Amygdala (tissue), 56 donors: ENCODE measurements around the gene PSMD7.

ENCODE experiments used
- DNase-seq, 56 donors: peaks; one replicate each; lab custom pipeline; 2025; lab: John Stamatoyannopoulos, UW

Gene PSMD7

DNA sequence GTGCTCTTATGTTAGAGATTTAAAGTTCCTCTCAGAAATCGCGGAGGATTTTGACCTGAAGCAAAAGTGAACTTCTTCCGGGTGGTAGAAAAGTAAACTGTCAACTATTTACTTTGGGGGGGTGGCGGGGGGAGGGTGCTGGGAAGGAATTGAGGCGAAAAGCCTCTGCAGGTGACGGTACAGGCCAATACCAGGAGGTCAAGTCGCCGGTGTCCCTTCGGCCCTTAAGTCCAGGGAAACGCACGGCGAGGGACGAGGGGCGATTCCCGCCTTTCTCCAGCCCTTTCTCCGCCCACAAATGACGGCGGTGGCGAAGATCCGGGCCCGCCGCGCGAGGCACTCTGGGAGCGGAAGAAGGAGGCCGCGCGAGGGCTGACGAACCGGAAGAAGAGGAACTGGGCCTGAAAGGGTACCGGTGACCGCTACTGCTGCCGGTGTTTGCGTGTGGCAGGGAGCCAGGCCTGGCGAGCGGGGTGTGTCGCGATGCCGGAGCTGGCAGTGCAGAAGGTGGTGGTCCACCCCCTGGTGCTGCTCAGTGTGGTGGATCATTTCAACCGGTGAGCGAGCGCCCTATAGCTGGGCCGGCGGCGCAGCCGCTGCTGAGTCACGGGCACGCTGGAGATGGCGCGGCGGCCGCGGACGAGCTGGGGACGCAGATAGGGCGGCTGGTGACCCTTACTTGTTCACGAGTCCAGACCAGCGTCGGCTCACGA lies at the start of gene PSMD7:
Gene PSMD7 (plus strand): TSS at position 383 of the 713 bp plus-strand sequence. CDS start 101 bp downstream, at position 484.
- DNase-seq = peak; percentile 33 to 95 (median 85)

DNA sequence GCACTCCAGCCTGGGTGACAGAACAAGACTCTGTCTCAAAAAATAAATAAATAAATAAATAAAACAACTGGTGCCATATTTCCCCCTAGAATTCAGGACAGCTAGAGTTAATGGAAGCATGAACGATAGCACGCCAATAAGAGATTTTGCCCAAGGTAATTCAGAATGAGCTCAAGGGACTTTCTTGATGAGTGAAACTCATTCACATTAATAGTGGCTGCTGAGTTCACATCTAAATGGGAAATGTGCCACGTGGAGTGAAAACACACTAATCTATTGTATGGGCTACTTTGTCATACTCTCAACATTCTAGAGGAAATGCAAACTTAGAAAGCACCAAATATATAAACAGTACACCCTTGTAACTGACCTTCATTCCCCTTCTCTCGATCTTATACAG lies 47.4 kb upstream of the PSMD7 start:
- no peak for DNase-seq

DNA sequence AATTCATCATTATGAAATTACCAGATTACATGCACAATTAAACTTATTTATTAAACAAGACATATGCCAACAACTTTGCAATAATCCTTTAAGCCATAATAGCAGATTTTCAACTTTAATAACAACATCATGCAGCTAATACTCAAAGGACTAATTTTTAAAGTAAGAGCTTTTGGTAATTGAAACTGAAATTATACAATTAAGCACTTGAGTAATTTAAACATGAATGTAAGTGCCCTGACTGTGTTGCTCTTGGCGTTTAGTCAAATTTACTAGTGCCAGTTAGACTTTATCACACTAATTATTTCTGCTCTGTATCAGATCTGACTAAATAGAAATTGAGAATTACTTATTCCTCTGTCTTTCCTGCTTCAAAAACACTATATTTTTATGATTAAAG lies 46.8 kb upstream of the PSMD7 start:
- no peak for DNase-seq

DNA sequence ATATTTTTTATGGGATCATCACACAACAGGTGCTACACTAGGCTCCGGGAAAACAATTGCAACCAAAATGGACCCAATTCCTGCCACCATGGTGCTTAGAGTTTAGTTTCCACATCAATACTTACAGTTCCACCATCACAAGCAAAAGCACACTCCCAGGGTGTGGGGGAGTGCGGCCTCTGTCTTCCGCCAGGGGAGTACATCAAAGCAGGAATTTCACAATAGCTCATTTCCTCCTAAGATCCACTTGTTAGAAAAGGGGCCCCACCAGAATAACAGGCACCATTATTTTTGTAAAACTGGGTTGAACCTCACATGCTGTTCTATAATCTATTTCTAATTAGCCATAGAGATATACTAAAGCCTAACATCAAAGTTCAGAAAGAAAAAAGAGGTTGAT lies 44.3 kb upstream of the PSMD7 start:
- DNase-seq = no peak

DNA sequence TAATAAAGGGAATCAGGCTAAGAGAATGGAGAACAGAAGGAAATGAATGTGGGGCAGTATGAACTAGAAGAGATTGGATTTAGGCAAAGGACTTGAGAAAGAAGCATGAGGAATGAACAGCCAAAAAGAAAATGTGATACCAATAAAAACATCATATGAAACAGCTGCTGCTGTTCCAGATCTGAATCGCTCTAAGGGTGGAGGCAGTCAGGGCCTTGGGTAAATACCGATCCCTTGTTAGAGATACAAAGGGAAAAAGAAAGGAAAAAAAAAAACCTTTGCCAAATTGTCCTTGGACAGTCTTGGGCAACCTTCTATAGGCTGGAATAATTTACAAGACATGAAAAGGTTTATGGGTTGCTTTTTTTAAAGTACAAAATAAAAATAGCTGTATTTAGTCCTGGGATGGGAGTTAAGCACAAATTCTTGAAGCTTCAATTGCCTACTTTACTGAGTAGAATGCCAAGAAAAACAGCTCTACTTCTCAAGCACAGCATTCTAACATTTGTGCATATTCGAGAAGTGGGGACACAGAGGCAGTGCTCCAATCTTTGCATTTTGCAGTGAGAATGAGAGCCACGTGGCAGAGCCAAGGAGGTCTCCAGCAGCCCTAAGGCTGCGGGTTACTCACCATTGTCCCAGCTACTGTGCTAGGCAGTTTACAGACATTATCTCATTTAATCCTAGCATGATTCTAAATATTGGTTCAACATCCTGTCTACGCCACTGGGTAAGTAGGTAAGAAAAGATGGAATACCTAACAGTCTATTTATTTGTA lies 43.3 kb upstream of the PSMD7 start:
- DNase-seq = no peak

DNA sequence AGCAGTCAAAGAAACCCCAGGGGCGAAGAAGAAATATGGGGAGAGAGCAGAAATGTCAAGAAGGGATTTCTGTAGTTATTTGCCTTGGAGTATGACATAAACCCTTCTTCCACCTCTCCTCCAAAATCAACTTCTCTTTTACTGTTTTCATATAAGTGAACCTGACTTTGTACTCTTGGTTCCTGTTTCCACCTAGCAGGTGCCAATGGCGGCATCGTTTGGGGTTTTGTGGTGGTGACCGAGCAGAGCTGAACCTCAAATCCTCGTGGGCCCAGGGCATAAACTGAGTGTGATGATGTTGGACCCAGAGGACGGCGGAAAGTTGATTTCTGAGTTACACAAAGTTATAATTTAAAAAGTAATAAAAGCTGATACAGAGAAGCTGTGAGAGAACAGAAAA lies 39.6 kb upstream of the PSMD7 start:
- DNase-seq = no peak

DNA sequence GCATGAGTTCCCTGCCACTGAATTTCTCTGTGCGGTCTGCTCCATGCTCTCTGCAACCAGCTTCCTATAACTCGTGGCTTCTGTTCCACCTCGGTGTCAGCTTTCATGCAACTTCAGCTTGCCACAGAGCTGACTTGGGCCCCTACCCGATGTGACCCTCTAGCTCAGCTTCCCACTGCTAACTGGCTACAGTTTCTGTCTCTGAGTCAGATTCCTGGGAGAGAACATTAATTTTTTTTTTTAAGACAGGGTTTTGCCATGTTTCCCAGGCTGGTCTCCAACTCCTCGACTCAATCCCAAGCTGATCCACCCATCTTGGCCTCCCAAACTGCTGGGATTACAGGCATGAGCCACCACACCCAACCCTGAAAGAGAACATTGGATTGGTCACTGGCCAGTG lies 35.5 kb upstream of the PSMD7 start:
- no peak for DNase-seq

DNA sequence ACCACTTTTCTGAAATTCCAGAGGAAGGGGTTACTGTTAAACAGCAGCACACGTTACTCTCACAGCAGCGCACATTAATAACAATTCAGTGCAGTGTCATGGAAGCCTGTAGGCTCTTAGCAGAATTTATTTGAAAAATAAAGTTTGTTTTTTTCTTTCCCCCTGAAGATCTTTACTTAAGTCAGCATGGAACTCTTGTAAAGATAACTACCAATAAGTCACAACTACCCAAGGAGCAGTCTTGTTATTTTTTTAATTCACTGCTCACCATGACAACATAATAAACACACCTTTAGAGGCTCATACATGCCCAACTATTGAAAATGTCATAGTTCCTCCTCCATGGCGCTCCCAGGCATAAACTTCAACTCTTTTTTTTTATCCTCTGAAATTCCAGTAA lies 31.8 kb upstream of the PSMD7 start:
- no peak for DNase-seq

DNA sequence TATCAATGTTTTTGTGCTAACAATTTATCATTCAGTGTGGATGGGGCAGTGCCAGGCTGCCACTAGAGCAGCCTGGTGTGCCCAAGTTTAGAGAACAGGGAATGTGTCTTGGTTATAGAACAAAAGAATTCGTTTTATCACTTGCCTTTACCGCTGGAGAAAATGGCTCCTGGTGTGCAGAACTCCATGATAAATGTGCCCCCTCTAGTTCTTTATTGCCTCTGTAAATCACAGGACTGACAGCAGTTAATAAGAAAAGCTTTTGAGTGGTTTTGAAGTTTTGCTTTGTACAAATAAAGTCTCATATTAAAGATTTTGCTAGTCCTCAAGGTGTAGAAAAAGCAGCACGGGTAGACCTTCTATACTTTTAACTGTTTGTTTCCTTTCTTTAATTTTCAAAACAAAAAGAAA lies 28.2 kb upstream of the PSMD7 start:
- DNase-seq = no peak

DNA sequence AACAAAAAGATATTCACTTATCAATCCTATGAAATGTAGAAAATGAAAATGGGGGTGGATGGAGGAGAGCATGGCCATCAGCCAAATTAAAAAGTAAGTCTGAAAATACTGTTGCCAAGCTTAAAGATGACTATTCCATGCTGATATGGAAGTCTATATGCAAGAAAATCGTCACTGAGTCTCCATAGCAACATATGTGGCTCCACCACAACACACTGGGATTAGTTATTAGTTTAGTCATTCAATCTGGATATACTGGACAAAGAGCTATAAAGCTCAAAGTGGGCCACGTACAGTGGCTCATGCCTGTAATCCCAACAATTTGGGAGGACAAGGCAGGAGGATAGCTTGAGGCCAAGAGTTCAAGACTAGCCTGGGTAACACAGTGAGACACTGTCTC lies 24.7 kb upstream of the PSMD7 start:
- no peak for DNase-seq

DNA sequence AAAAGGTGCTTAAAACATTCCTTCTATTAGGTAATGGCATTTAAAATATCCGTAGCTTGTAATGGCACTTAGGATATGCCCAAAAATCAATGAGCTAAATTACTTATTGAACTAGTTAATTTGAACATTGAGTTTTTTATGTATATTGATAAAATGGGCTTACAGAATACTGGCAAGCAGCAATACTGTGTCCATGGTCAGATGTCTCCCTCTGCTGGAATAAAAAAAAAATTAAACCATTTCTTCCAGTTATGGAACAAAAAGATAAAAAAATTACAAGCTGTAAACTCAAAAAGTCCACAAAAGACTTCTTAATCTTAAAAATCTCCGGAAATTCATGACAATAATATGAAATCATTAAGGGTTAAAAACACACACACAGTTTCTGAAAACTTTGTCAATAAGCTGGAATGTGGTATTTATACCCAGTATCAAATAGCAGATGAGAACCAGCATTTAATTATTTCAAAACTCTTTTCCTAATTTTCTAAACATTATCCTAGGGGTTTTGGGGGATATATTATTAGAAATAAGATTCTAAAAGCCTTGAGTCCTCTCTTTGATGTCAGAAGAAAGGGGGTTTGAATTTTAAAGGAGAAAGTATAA lies 21.5 kb upstream of the PSMD7 start:
- DNase-seq = no peak

DNA sequence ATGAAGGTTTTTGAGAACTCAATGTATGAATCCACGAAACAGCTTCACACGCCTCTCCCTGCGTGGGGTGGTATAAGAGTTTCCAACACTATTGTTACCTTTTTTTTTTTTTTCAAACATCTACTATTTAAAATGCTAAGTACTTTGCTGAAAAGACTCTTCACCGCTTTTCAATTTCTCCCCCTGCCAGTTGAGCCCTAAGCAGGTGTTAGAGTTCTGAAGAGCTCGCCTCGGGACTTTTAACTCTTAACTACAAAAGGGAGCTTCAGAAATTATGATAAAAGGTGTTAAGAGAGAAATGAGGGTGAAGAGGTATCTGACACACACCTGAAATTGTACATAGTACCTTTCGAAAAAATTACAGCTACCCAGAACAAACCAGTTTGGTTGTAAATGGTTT lies 20.9 kb upstream of the PSMD7 start:
- DNase-seq = no peak

DNA sequence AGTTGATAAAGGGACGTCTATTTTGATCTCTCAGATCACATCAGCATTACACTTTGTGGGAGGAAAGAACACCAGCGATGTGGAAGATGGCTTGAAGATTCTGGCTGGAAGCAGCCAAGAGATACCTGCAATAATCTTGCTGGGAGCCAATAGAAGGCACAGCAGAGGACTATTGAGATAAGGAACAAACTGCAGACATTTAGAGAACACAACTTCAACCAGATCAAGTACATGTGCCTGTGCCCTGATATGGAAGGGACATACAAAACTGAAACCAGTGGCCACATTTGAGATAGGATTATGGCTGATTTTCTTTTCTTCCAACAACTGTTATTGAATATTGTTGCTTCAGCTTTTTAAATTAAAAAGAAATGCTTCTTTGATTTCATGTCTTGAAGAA lies 18.6 kb upstream of the PSMD7 start:
- DNase-seq = no peak

DNA sequence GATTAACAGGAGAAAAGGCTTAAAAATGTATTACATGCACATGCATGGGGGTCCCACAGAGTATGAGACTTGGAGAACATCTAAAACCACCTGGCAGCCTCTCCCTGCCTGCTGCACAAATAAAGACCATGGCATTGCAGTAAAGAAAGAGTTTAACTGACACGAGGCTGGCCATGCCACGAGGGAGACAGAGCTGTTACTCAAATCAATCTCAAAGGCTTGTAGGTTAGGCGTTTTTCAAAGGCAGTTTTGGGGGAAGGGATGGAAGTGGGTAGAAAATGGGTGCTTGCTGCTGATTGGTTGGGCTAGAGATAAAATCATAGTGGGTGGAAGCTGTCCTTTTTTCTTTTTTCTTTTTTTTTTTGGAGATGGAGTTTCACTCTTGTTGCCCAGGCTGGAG lies 17.3 kb upstream of the PSMD7 start:
- DNase-seq = no peak

DNA sequence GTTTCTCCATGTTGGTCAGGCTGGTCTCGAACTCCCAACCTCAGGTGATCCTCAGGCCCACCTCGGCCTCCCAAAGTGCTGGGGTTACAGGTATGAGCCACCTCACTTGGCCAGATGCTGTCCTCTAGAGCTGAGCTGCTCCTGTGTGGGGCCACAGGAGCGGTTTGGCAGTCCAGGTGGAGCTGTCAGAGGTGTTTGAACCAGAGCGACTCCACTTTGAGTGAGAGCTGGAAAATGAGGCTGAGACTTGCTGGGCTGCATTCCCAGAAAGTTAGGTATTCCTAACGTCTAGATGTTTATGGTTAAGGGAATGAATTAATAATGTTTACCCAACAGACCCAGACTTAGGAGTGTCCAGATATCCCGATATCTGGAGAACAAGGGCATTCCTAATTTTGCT lies 16.8 kb upstream of the PSMD7 start:
- DNase-seq = no peak

DNA sequence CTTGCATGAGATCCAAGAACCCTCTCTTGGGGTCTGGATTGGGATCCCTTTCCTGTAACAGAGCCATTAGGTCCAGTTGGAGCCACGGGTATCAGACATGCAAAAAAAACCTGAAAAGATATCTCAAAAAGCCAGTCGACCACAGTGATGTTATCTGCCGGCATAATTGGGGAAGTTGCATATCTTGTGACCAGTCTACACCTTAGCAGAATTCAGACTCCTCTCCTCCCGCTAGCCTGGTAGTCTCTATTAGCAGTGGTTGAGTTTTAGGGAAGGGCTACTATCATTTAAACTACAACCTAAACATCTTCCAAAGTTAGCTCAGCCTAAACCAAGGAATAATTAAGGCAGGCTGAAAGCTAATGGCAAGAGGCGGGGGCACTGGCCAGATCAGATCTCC lies 16.2 kb upstream of the PSMD7 start:
- DNase-seq = no peak

DNA sequence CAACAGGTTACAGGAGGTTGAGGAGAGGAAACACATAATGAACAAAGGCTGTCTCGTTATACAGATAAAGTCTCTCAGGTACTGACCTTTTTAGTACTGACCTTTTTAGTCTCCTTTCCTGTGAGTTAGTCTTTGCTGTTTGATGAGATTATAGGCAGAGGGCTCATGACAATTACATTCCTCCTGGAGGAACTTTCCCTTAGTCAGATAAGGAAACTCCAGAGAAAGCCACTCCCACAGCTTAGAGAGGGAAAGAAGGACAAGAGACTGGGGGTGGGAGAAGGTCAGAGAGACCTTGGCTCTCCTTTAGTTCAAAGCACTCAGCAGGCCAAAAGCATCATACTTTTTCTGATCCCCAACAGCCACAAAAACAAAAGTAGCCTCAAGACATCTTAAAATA lies 15.3 kb upstream of the PSMD7 start:
- no peak for DNase-seq

DNA sequence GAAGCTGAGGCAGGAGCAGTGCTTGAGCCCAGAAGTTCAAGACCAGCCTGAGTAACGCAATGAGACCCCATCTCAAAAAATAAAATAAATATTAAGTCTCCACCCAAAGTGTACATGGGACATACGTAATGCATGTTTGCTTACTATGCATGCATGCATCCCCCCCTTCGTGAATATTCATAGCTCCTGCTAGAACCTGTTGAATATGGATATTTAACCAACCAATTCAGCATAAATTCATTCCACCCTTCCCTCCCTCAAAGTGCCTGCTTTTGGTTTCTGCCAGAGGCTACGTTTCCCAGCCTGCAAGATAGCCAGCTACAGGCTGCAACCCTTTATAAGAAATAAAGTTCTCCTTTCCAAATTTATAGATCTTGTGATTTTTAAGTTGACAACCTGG lies 12.9 kb upstream of the PSMD7 start:
- no peak for DNase-seq

DNA sequence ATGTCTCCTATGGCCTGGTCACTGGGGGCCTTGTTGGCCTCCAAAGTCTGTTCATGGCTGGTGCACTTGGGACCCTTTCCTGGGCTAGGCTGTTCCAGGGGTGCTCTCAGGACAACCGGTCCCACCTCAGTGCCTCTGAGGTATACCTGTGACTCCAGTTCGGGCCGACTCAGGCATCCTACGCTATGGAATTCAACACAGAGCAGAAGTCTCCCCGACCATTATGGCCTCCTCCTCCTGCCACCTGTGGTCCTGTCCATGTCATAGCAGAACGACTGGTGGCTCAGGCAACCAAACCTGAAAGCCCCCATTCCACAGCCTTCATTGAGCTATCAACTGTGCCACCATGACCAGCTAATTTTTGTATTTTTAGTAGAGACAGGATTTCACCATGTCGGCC lies 8.5 kb upstream of the PSMD7 start:
- no peak for DNase-seq

DNA sequence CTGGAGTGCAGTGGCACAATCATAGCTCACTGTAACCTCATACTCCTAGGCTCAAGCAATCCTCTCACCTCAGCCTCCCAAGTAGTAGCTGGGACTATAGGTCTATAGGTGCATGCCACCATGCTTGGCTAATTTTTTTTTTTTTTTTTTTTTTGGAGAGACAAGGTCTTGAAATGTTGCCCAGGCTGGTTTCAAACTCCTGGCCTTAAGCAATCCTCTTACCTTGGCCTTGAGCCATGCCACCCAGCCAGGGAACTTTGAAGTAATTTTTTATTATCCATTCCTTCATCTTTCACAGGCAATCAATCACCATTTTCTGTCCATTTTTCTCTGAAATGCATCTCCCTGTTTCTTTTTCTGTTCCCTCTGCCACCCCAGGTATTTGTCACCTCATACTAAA lies 6.3 kb upstream of the PSMD7 start:
- no peak for DNase-seq

DNA sequence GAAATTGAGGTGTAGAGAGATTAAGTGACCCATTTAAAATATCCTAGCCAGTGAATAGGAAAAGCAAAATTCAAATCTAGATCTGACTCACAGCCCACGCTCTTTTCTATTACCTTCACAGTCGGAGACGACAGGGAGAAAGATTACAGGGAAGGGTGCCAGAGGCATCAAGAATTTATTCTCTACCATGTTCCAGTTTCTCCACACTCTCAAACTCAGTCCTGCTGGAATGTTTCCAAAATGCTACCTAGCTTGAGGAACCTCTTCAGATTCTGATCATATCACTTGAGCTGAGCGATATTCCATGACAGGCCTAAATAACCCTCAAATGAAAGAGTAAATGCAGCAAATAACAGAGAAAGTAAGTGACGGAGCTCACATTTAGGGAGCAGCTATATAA lies 5.4 kb upstream of the PSMD7 start:
- DNase-seq = no peak
